Neuronal stem cell (in vitro differentiated cells): ENCODE results near the gene CPM.
"Not testable (repeated sequence)": the region's sequence is repeated elsewhere in the genome, so short reads cannot be mapped to it uniquely, and the experiment has no call there.

ENCODE experiments used
- DNase-seq: peaks from one replicate; pipeline ENCODE4 v3.0.0-alpha.2; 2013; ENCODE audit warnings: low spot score
- H2AFZ ChIP-seq: one replicate; pipeline ENCODE4 v1.6.1; 2013; ENCODE audit warnings: mild to moderate bottlenecking, low read length, inconsistent platforms
- H2AK5ac ChIP-seq: 2 replicates; pipeline ENCODE4 v1.6.1; 2013; ENCODE audit warnings: low read depth, mild to moderate bottlenecking, inconsistent platforms, low read length, moderate library complexity, mixed read lengths
- H2BK120ac ChIP-seq: 2 replicates; pipeline ENCODE4 v1.6.1; 2013; ENCODE audit warnings: low read depth, mild to moderate bottlenecking, inconsistent platforms, low read length, moderate library complexity, mixed read lengths
- H2BK12ac ChIP-seq: one replicate; pipeline ENCODE4 v1.6.1; 2013; ENCODE audit warnings: low read length, inconsistent platforms
- H2BK15ac ChIP-seq: 2 replicates; pipeline ENCODE4 v1.6.1; 2013; ENCODE audit warnings: mild to moderate bottlenecking, low read length, inconsistent platforms, mixed read lengths
- H2BK5ac ChIP-seq: one replicate; pipeline ENCODE4 v1.6.1; 2013; ENCODE audit warnings: inconsistent platforms, mild to moderate bottlenecking, low read length, moderate library complexity
- H3K14ac ChIP-seq: one replicate; pipeline ENCODE4 v1.6.1; 2013; ENCODE audit warnings: low read length, inconsistent platforms
- H3K18ac ChIP-seq: 2 replicates; pipeline ENCODE4 v1.6.1; 2013; ENCODE audit warnings: low read length, inconsistent platforms
- H3K23ac ChIP-seq: 2 replicates; pipeline ENCODE4 v1.6.1; 2013; ENCODE audit warnings: low read depth, mild to moderate bottlenecking, mixed read lengths, low read length, inconsistent platforms; ENCODE audit not compliant: poor library complexity
- H3K27ac ChIP-seq: replicated peaks from 3 replicates; pipeline ENCODE4 v1.5.1; 2013; ENCODE audit warnings: low read length, inconsistent platforms
- H3K27me3 ChIP-seq, 3 experiments: 2 replicates each; pipeline ENCODE4 v1.6.1; 2013; ENCODE audit warnings: low read length in 3 of 3, mild to moderate bottlenecking in 2 of 3, inconsistent platforms in 1 of 3, low read depth in 1 of 3, mixed read lengths in 1 of 3, moderate library complexity in 1 of 3; ENCODE audit not compliant: control insufficient read depth in 3 of 3, insufficient read depth in 3 of 3
- H3K36me3 ChIP-seq, 2 donors: replicated peaks in 1 of 2; 2 replicates each; pipeline ENCODE4 v1.6.1; 2013; ENCODE audit warnings: low read length in 2 of 2; ENCODE audit not compliant: control insufficient read depth in 2 of 2, insufficient read depth in 2 of 2
- H3K4ac ChIP-seq: 2 replicates; pipeline ENCODE4 v1.6.1; 2013; ENCODE audit warnings: inconsistent platforms, mild to moderate bottlenecking, low read length, moderate library complexity
- H3K4me1 ChIP-seq, 2 donors: 1 replicate in 1 of 2; 2 replicates in 1 of 2; pipeline ENCODE4 v1.6.1; 2013; ENCODE audit warnings: low read length in 2 of 2, low read depth in 1 of 2; ENCODE audit not compliant: control insufficient read depth in 2 of 2, insufficient read depth in 1 of 2
- H3K4me2 ChIP-seq: one replicate; pipeline ENCODE4 v1.6.1; 2013; ENCODE audit warnings: mild to moderate bottlenecking, low read length, inconsistent platforms; ENCODE audit not compliant: insufficient read depth, poor library complexity, severe bottlenecking
- H3K4me3 ChIP-seq, 2 donors: 2 replicates each; pipeline ENCODE4 v1.5.1; 2013; ENCODE audit warnings: low read length in 2 of 2, mild to moderate bottlenecking in 2 of 2, inconsistent platforms in 1 of 2, moderate library complexity in 1 of 2
- H3K79me1 ChIP-seq: one replicate; pipeline ENCODE4 v1.6.1; 2013; ENCODE audit warnings: low read depth, mild to moderate bottlenecking, inconsistent platforms, low read length, moderate library complexity
- H3K9ac ChIP-seq: one replicate; pipeline ENCODE4 v1.6.1; 2013; ENCODE audit warnings: mild to moderate bottlenecking, low read depth, low read length, inconsistent platforms; ENCODE audit not compliant: poor library complexity
- H3K9me3 ChIP-seq, 2 donors: replicated peaks in 1 of 2; 2 replicates each; pipeline versions ENCODE3 to v1.6.1; 2013; ENCODE audit warnings: low read length in 2 of 2, mild to moderate bottlenecking in 2 of 2, inconsistent platforms in 1 of 2, low read depth in 1 of 2, mixed read lengths in 1 of 2, moderate library complexity in 1 of 2; ENCODE audit not compliant: control insufficient read depth in 2 of 2, insufficient read depth in 1 of 2
- H4K8ac ChIP-seq: one replicate; pipeline ENCODE4 v1.6.1; 2013; ENCODE audit warnings: low read depth, mild to moderate bottlenecking, inconsistent platforms, low read length, moderate library complexity
- H4K91ac ChIP-seq: one replicate; pipeline ENCODE4 v1.6.1; 2013; ENCODE audit warnings: low read length, low read depth, mild to moderate bottlenecking, inconsistent platforms; ENCODE audit not compliant: poor library complexity
- WGBS, 2 donors: extraction: QIAGEN DNeasy Blood & Tissue Kit; methylation state at CpG; one replicate each; pipeline ENCODE4 v1.1.7; 2013; ENCODE audit warnings: missing lambda C conversion rate in 2 of 2, mixed read lengths in 1 of 2; ENCODE audit not compliant: insufficient read length in 2 of 2, insufficient replicate concordance in 1 of 2; ENCODE audit errors: extremely low coverage in 2 of 2; 5-methylcytosine and 5-hydroxymethylcytosine counted together

The CPM gene

GRCh38 chr12:68842123-68842522, 90.8 kb downstream of the CPM start:
- no peak overlapping the region for H3K23ac ChIP-seq
- H3K36me3 ChIP-seq, result peaks cover 8 to 86% of the 10 kb centered on the region in 2 donors
- H3K79me1 ChIP-seq, result no peaks in the 10 kb centered on the region
- H3K9ac ChIP-seq, result no peak overlapping the region
- no peak overlapping the region for H2BK15ac ChIP-seq
- no peak overlapping the region for H3K18ac ChIP-seq
- no peak overlapping the region for H4K8ac ChIP-seq
- H3K4me3 ChIP-seq, result no peak overlapping the region
- no peak overlapping the region for H3K27ac ChIP-seq
- H3K4me2 ChIP-seq, result no peak overlapping the region
- H3K9me3 ChIP-seq, result no peaks in the 10 kb centered on the region
- H2AFZ ChIP-seq, result no peak overlapping the region
- H3K14ac ChIP-seq, result no peak overlapping the region
- WGBS, 2 donors, result no CpG with 5 or more reads among the region's 3 CpGs
- H2AK5ac ChIP-seq, result no peak overlapping the region
- H3K4me1 ChIP-seq, result no peaks in the 10 kb centered on the region
- no peaks in the 10 kb centered on the region for H3K27me3 ChIP-seq
- H2BK12ac ChIP-seq, result no peak overlapping the region
- H3K4ac ChIP-seq, result no peak overlapping the region
- H4K91ac ChIP-seq, result no peak overlapping the region
- no peak overlapping the region for H2BK5ac ChIP-seq
- no peak for DNase-seq
- no peak overlapping the region for H2BK120ac ChIP-seq

GRCh38 chr12:68841717-68842116, 91.3 kb downstream of the CPM start:
- Histone ChIP-seq H2BK12ac (no peak overlapping the region), H2AK5ac (no peak overlapping the region), H3K9me3 (no peaks in the 10 kb centered on the region), H3K27ac (no peak overlapping the region), H3K79me1 (no peaks in the 10 kb centered on the region), H3K4me2 (no peak overlapping the region), H3K4me1 (no peaks in the 10 kb centered on the region), H2BK5ac (no peak overlapping the region), H3K23ac (no peak overlapping the region), H3K18ac (no peak overlapping the region), H4K91ac (no peak overlapping the region), H3K4me3 (no peak overlapping the region), H3K14ac (no peak overlapping the region), H2BK15ac (no peak overlapping the region), H3K36me3 (peaks cover 8 to 90% of the 10 kb centered on the region in 2 donors), H3K9ac (no peak overlapping the region), H3K4ac (no peak overlapping the region), H2BK120ac (no peak overlapping the region), H4K8ac (no peak overlapping the region), H3K27me3 (no peaks in the 10 kb centered on the region), H2AFZ (no peak overlapping the region)
- no peak for DNase-seq
- whole genome bisulfite sequencing, 2 donors, result no CpG with 5 or more reads among the region's 2 CpGs

GRCh38 chr12:68841175-68841574, 91.8 kb downstream of the CPM start:
- H3K4me2 ChIP-seq, H2BK5ac ChIP-seq, H3K27ac ChIP-seq, H3K18ac ChIP-seq, H4K91ac ChIP-seq, H2AFZ ChIP-seq, H3K9ac ChIP-seq, H3K4ac ChIP-seq, H2BK12ac ChIP-seq, H3K4me1 ChIP-seq, DNase-seq, H2BK120ac ChIP-seq, H2AK5ac ChIP-seq, H4K8ac ChIP-seq, H3K79me1 ChIP-seq, H3K23ac ChIP-seq, H2BK15ac ChIP-seq, H3K14ac ChIP-seq, H3K4me3 ChIP-seq, H3K9me3 ChIP-seq, H3K27me3 ChIP-seq: not testable (repeated sequence)
- WGBS, 2 donors, result no CpG with 5 or more reads among the region's 5 CpGs
- H3K36me3 ChIP-seq, result peaks cover 8 to 95% of the 10 kb centered on the region in 2 donors

- Histone ChIP-seq H2BK5ac (no peak overlapping the region), H3K23ac (no peak overlapping the region), H2BK15ac (no peak overlapping the region), H2AK5ac (no peak overlapping the region), H3K9me3 (no peaks in the 10 kb centered on the region), H3K4ac (no peak overlapping the region), H3K9ac (no peak overlapping the region), H3K4me3 (no peak overlapping the region), H3K14ac (no peak overlapping the region), H3K4me2 (no peak overlapping the region), H2BK12ac (no peak overlapping the region), H3K4me1 (no peaks in the 10 kb centered on the region), H4K8ac (no peak overlapping the region), H2AFZ (no peak overlapping the region), H3K27ac (no peak overlapping the region), H3K36me3 (peaks cover 8 to 100% of the 10 kb centered on the region in 2 donors), H3K18ac (no peak overlapping the region), H3K27me3 (no peaks in the 10 kb centered on the region), H2BK120ac (no peak overlapping the region), H4K91ac (no peak overlapping the region), H3K79me1 (no peaks in the 10 kb centered on the region)
- no CpG with 5 or more reads among the region's 2 CpGs for WGBS, 2 donors
- DNase-seq, result no peak
These were observed 93.5 kb downstream of the CPM start for GRCh38 chr12:68839183-68840147.
